ENCODE measurements around the gene ACSF3. TPM values are rescaled to one million over a fixed set of nuclear protein-coding genes. Genes with fewer than 3 reads are reported as not detected.

Gene ACSF3
- total RNA-seq, 4 donors from 2014 or later, result 17.8 to 20.7 (median 19.4) TPM

GRCh38 chr16:89133457-89134127 is 39.9 kb downstream of the ACSF3 start:
- DNase-seq, result no peak
- H3K27ac ChIP-seq, result no peak overlapping the region
- H3K27me3 ChIP-seq, result no peaks in the 10 kb centered on the region
- ATAC-seq, result no peak
- TF ChIP-seq POLR2A (IDR thresholded peaks at IDR 0.05) (no peak), CTCF (IDR thresholded peaks at IDR 0.05 in 4 of 5, conservative IDR thresholded peaks at IDR 0.05 in 1 of 5) (no peak)
- intact Hi-C loops (cut with DNase I; ENCODE audit: low total_unique reads) (no loop called here), in situ Hi-C loops (cut with MboI; ENCODE audit: low sequenced_read_pairs in 4 of 4) (no loop called here)
- H3K4me1 ChIP-seq, result no peaks in the 10 kb centered on the region
- H3K4me3 ChIP-seq, result no peak overlapping the region
- H3K36me3 ChIP-seq, result peaks cover 0 to 42% of the 10 kb centered on the region in 2 donors
- no peaks in the 10 kb centered on the region for H3K9me3 ChIP-seq

- in situ Hi-C loops (cut with MboI; ENCODE audit: low sequenced_read_pairs in 4 of 4), result no loop called here
- no peak for TF ChIP-seq CTCF (IDR thresholded peaks at IDR 0.05 in 4 of 5, conservative IDR thresholded peaks at IDR 0.05 in 1 of 5)
- TF ChIP-seq POLR2A (IDR thresholded peaks at IDR 0.05), result no peak
- Histone ChIP-seq H3K4me1 (no peaks in the 10 kb centered on the region), H3K9me3 (no peaks in the 10 kb centered on the region), H3K27ac (no peak overlapping the region), H3K36me3 (peaks cover 0 to 41% of the 10 kb centered on the region in 2 donors), H3K4me3 (no peak overlapping the region), H3K27me3 (no peaks in the 10 kb centered on the region)
- intact Hi-C loops (cut with DNase I; ENCODE audit: low total_unique reads), result no loop called here
- ATAC-seq, result no peak
- no peak for DNase-seq
Measured at GRCh38 chr16:89134269-89134668, 40.6 kb downstream of the ACSF3 start.

GRCh38 chr16:89135166-89135565 is 41.5 kb downstream of the ACSF3 start:
- in situ Hi-C loops (cut with MboI; ENCODE audit: low sequenced_read_pairs in 4 of 4), result no loop called here
- Histone ChIP-seq H3K9me3 (no peaks in the 10 kb centered on the region), H3K27me3 (no peaks in the 10 kb centered on the region), H3K4me1 (no peaks in the 10 kb centered on the region), H3K4me3 (no peak overlapping the region), H3K36me3 (peaks cover 0 to 38% of the 10 kb centered on the region in 2 donors), H3K27ac (no peak overlapping the region)
- no peak for ATAC-seq
- intact Hi-C loops (cut with DNase I; ENCODE audit: low total_unique reads), result no loop called here
- no peak for TF ChIP-seq CTCF (IDR thresholded peaks at IDR 0.05 in 4 of 5, conservative IDR thresholded peaks at IDR 0.05 in 1 of 5)
- no peak for TF ChIP-seq POLR2A (IDR thresholded peaks at IDR 0.05)
- DNase-seq, result no peak

GRCh38 chr16:89135971-89136765 is 42.5 kb downstream of the ACSF3 start:
- H3K4me3 ChIP-seq, result no peak overlapping the region
- no peaks in the 10 kb centered on the region for H3K9me3 ChIP-seq
- peaks cover 0 to 43% of the 10 kb centered on the region in 2 donors for H3K36me3 ChIP-seq
- DNase-seq (no peak), ATAC-seq (no peak)
- intact Hi-C loops (cut with DNase I; ENCODE audit: low total_unique reads), result no loop called here
- no peaks in the 10 kb centered on the region for H3K4me1 ChIP-seq
- no peak overlapping the region for H3K27ac ChIP-seq
- in situ Hi-C loops (cut with MboI; ENCODE audit: low sequenced_read_pairs in 4 of 4), result no loop called here
- no peaks in the 10 kb centered on the region for H3K27me3 ChIP-seq
- TF ChIP-seq POLR2A (IDR thresholded peaks at IDR 0.05) (no peak), CTCF (IDR thresholded peaks at IDR 0.05 in 4 of 5, conservative IDR thresholded peaks at IDR 0.05 in 1 of 5) (no peak)

Data from gastrocnemius medialis (tissue), 4 donors.